Activated T-cell treated with anti-CD3 and anti-CD28 coated beads, Interleukin-2, amount 50 U/mL, for 1 hour (primary cell): ENCODE measurements around the gene PSMF1.

Source experiments
- DNase-seq: peaks from one replicate; pipeline ENCODE4 v3.0.0-alpha.2; 2020

PSMF1 gene

DNA sequence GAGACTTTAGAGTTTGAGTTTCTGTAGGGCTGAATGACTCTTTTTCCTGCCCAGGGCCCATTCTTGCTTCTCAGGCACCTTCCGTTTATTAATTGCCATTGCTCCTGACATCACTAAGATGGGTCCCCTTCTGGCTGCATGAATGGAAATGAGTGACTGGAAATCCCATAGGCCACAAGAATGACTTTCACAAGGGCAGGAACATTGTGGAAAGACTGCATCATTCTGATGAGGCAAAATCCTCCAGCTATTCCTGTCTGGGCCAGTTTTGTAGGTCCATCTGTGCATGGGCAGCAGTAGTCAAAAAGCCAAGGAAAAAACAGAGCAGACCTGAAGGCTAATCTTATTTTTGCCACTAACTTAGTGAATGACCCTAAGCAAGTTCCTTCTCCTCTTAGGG, 47.1 kb downstream of the PSMF1 start:
- DNase-seq = no peak

DNA sequence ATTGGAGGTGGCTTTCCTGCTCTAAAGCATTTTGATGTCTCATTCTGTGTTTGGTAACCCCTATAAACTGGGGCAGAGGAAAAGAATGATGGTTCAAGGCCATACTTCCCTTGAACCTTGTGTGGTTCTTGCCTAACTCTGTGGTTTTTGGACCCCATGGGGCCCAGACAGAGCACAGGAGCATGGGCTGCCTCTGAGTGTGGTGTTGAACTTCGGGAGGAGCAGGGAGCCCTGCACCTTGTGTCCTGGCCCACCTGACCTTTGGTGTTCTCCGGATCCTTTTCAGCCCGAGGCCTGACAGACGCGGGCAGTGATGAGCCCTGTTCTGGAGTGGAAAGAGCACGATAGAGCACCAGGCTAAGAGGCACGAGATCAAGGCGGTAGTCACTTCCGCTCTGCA, 47.5 kb downstream of the PSMF1 start:
- DNase-seq = no peak

DNA sequence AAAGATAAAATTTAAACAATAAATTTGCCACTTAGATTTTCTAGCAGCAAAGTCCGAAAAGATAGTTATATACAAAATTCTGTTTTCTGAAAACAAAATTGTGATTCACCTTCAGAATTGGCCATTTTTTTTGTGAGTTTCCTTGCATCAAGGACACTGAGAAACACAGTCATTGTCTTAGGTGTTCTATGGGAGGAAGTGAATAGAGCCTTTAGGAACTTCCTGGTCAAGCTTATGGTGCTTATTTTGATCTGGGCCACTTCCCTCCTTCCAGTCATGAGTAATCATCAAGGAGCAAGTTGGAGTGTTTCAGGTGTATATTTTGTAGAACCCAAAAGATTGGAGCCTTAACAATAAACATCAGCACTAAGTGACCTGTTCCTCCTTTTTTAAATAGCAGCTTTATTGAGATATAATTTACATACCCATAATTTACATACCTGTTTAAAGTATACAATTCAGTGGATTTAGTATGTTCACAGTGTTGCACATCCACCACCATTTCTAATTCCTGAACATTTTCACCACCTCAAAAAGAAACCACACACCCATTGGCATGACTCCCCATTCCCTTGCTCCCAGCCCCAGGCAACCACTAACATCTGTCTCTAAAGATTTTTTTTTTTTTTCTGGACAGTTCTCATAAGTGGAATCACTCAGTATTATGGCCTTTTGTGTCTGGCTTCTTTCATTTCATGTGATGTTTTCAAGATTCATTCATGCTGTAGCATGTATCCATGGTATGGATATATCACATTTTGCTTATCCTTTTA, 48.7 kb downstream of the PSMF1 start:
- DNase-seq = no peak

GRCh38 chr20:1169224-1169623, 50.8 kb downstream of the PSMF1 start:
- DNase-seq = no peak

DNA sequence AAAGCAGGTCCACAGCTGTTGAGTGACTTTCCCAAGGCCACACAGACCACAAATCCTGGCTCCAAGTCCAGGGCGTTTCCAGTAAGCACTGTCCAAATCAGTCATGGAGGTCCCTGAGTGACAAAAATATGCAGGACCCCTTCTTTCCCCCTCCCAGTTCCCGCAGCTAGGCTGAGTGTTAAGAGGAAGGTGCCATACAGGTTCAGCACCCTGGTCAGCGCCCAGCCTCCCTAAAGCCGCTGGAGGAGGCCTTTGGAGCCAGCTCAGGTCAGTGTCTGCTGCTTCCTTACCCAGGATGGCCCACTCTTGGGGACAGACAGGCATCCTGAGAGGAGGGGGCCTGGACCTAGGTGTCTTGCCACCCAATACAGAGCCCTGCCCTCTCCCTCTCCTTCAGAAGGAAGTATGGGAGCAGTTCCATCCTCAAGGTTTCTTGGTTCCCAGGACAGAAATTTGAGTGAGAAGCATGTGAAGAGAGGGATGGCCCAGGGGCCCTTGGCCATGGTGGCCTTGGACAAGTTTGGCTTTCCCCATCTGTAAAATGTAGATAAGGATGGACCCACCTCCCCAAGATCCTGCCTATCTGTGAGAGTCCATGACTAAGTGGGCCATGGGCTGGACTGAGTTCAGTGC, 53.2 kb downstream of the PSMF1 start:
- DNase-seq = no peak

- no peak for DNase-seq
These were observed 55.3 kb downstream of the PSMF1 start for GRCh38 chr20:1173698-1174097.

DNA sequence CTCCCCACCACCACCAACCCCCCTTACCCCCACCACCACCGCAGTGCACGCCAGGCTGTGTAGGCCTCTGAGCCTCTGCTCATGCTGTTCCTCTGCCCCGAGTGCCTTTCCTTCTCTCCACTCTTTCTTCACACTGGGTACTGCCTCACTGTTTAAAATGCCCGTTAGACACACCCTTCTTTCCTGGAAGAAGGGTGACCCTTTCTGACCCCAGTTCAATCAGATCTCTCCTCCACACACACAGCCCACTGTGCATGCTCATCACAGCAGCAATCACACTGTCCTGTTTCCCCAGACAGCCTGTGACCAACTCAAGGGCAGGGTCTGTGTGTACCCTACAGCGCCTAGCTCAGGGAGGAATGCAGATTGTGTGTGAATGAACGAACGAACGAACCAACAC, 56.4 kb downstream of the PSMF1 start:
- DNase-seq = no peak

DNA sequence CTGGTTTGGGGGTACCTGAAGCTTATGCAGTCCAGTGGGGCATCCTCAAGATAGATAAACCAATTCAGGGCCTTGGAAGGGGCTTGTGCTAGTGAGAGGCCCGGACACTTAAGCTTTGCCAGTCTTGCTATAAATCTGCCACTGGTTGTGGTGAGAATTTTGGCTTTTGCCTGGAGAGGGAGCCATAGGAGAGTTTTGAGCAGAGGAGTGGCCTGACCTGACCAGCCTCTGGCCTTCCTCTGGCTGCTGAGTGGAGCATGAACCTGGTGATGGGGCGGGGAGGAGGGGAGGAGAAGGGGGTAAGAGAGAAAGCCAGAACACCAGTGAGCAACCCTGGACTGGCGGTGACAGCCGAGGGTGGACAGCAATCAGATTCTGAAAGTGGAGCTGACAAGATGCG, 59.3 kb downstream of the PSMF1 start:
- DNase-seq = no peak

DNA sequence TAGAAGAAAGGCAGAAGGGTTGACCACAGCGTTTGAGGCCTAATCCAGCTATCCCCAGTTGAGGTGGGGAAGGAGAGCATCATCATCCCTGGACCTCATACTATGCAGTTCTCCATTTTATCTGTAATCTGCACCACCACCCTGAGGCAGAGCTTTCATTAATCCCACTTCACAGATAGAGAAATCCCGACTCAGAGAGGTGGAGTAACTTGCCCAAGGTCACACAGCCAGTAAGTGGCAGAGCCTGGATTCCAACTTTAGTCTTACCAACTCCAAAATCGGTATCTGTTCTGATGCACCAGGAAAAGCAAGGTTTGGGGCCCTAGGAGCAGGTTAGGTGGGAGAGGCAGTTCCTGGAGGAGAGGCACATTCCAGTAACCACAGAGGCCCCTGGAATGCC, 59.7 kb downstream of the PSMF1 start:
- DNase-seq = no peak

GRCh38 chr20:1178623-1179022, 60.2 kb downstream of the PSMF1 start:
- no peak for DNase-seq

- DNase-seq = no peak
These were observed 62.5 kb downstream of the PSMF1 start for GRCh38 chr20:1180949-1181348.

DNA sequence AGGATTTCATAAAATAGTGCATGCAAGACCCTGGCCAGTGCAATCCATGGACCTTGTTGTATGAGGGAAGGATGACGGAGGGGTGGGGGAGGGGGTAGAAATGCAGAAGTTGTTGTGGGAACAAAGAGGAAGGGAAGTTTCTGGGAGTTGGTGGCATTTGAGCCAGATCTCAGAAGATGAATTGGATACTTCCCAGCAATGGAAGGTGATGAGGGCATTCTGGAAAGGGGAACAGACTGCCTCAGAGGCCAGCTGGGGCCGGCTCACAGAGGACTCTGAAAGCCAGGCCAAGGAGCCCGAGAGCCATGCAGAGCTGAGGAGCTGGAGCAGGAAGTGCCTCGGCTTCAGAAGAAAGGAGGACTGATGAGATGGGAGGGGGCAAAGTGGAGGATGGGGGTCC, 63.7 kb downstream of the PSMF1 start:
- DNase-seq = no peak

DNA sequence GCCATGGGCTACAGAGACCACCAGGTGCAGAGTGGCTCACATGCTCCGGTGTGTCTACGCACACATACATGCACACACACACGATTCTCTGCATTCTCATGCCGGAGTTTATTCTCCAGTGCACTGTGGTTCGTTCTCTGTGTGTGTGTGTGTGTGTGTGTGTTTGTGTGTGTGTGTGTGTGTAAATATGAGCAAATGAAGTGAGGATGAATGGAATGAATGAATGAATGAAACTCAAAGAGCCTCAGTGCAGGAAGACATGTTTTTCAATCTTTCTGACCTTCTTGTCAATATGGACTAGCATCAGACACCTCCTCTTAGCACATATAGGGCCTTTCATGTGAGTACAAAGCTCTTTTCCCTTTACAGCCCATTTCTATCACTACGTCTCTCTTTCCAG, 64.8 kb downstream of the PSMF1 start:
- DNase-seq = no peak

DNA sequence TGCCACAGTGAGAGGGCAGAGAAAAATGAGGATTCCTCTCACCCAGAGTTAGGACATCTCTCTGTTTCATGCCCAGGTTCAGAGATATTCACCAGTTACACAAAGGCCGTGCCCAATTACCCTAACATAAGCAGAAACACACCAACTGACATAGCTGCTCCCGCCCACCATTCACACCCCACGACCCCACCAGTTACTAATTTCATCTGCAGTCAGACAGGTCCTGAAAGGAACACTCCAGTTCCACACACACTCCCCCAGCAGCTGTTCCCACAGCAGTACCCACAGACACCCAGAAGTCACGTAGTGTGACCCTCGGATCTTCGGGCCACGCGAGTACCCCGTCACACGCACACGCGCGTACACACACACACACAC, 65.8 kb downstream of the PSMF1 start:
- DNase-seq = no peak

GRCh38 chr20:1184638-1185315, 66.4 kb downstream of the PSMF1 start, which contains the start of gene TMEM74B:
Gene TMEM74B (minus strand): TSS chr20:1184981. CDS start chr20:1183801, 1,180 bp downstream.
- DNase-seq = peak; percentile 23

DNA sequence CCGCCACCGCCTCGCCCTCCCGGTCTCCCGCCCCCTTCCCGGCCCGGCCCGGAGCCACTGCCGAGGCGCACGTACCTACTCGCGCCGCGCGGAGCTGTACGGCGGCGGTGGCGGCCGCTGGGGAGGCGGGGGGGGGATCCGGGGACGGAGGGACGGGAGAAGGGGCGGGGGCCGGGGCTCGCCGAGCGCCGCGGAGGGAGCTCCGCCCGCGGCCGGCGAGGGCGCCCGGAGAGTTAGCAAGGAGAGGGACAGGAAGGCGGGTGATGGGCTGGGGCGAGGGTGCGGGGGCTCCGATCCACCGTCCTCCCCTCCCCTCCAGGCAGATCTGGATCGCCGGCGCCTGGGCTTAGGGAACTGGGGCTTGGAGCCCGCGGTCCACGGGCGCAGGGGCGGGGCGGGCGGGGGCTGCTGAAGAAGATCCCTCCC, 66.9 kb downstream of the PSMF1 start:
- no peak for DNase-seq

GRCh38 chr20:1185790-1186334, 67.5 kb downstream of the PSMF1 start:
- peak; percentile 42 for DNase-seq

DNA sequence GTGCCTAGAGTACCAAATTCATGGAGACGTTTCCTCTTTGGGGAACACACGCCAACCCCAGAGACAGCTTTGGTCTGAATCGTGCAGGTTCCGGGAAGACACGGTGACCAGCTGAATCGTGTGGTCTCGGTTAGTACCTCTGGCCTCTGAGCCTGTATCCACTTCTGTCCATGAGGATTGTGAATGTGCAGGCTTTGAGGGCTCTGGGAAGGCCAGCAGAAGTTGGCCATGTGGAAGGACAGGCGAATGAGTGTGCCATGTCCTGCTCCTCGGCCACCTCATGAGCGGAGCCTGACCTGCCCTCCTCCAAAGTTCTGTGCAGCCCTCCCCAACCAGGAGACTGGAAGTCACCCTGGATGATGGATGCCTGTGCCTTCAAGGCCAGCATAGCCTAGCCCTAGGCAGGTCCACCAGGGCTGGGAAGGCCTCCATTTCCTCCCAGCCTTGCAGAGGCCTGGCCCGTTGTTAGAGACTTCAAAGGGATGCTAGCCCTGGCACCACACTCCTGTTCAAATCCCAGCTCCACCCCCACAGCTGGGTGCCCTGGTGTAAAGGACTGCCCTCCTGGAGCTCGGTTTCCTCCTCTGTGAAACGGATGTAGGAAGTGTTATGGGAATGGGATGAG, 68.1 kb downstream of the PSMF1 start:
- no peak for DNase-seq

DNA sequence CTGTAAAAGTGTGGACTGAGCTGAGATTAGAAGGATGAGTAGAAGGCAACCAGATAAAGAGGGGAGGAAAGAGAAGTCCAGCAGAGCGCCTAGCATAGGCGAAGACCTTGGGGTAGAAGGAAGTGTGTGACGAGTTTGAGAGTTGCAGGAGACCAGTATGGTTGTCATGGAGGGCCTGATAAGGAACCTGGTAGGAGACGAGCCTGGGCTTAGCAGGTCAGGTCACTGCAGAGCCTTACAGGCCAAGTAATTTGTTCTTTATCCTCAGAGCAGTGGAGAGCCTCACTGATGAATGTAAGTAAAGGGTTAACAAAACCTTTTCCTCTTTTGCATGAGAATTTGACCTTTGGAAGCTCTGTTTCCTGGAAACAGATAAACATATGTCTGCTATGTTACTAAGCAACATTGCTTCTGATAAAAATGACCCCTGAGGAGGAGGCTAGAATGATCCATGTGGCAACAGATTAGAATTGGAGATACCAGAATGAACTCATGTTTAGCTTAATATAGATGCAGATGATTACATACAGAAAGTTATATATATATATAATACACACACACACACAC, 69.3 kb downstream of the PSMF1 start:
- DNase-seq = no peak

DNA sequence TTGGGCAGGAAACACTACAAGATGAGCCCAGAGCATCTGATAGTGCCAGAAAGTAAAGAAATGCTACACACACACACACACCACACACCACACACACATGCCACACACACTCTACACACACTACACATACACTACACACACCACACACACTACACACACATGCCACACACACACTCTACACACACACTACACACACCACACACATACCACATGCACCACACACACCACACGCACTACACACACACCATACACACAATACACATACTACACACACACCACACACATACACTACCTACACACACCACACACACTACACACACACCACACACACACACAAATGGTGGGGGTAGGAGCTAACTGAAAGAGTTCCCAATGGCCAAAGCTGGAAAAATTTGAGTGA, 69.9 kb downstream of the PSMF1 start:
- DNase-seq = no peak

- DNase-seq = no peak
These were observed 71.4 kb downstream of the PSMF1 start for GRCh38 chr20:1189827-1190226.

DNA sequence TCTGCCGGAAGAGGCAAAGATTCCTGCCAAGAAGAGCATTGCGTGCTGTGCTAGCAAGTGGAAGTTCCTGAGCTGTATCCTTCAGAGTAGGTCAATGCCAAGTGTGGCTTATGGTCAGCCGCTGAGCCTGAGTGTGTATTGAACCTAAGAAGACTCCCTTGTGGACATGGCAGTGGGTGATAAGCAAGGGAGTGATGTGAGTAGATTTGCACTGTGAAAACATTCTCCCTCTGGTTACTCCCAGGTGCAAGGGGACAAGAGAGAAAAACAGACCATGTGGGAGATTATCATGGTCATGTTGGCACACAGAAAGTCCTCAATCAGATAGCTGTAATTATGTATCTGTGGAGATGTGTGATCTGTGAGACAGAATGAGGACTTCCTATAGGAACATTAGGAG, 72.4 kb downstream of the PSMF1 start:
- no peak for DNase-seq

GRCh38 chr20:1191299-1191698, 72.9 kb downstream of the PSMF1 start:
- no peak for DNase-seq
